ENCODE data around the gene ADAM12. TPM values are rescaled to one million over a fixed set of nuclear protein-coding genes. Genes with fewer than 3 reads are reported as not detected.
A peak's percentile ranks its signal among the peaks of the same experiment; 100 is the strongest.
"Not testable (repeated sequence)": the region's sequence is repeated elsewhere in the genome, so short reads cannot be mapped to it uniquely, and the experiment has no call there.

Gene ADAM12
- polyA plus RNA-seq, 4 donors = 0.45 to 0.87 TPM; not detected in 2

- Histone ChIP-seq H3K9me3 (ENCODE audit: control insufficient read depth in 2 of 2, insufficient read depth in 1 of 2, low read depth in 1 of 2, low read length in 1 of 2) (no peaks in the 10 kb centered on the region), H3K27ac (ENCODE audit: low read depth in 1 of 3, low read length in 2 of 3) (no peak overlapping the region), H3K4me3 (ENCODE audit: low read depth in 1 of 3, low read length in 3 of 3) (no peak overlapping the region), H3K27me3 (ENCODE audit: control insufficient read depth in 3 of 3, insufficient read depth in 3 of 3, low read length in 3 of 3) (no peaks in the 10 kb centered on the region), H3K36me3 (ENCODE audit: control insufficient read depth in 3 of 3, insufficient read depth in 2 of 3, low read depth in 1 of 3, low read length in 3 of 3) (no peaks in the 10 kb centered on the region), H3K4me1 (ENCODE audit: control insufficient read depth in 3 of 3, insufficient read depth in 2 of 3, low read depth in 1 of 3, low read length in 2 of 3) (no peaks in the 10 kb centered on the region)
- FAIRE-seq (no peak), DNase-seq (no peak)
- WGBS, 3 donors = 69 to 75% (median 74%) methylated on average over 10 of the region's 10 CpGs
Observed at GRCh38 chr10:126185676-126186447, 202.4 kb downstream of the ADAM12 start.

GRCh38 chr10:126181626-126182025 lies 206.7 kb downstream of the ADAM12 start:
- WGBS, 3 donors = 72 to 80% (median 79%) methylated on average over 6 of the region's 6 CpGs
- H3K36me3 ChIP-seq (ENCODE audit: control insufficient read depth in 3 of 3, insufficient read depth in 2 of 3, low read depth in 1 of 3, low read length in 3 of 3) = no peaks in the 10 kb centered on the region
- H3K4me1 ChIP-seq (ENCODE audit: control insufficient read depth in 3 of 3, insufficient read depth in 2 of 3, low read depth in 1 of 3, low read length in 2 of 3) = no peaks in the 10 kb centered on the region
- DNase-seq (no peak), FAIRE-seq (no peak)
- no peak overlapping the region for H3K27ac ChIP-seq (ENCODE audit: low read depth in 1 of 3, low read length in 2 of 3)
- H3K27me3 ChIP-seq (ENCODE audit: control insufficient read depth in 3 of 3, insufficient read depth in 3 of 3, low read length in 3 of 3) = no peaks in the 10 kb centered on the region
- no peak overlapping the region for H3K4me3 ChIP-seq (ENCODE audit: low read depth in 1 of 3, low read length in 3 of 3)
- H3K9me3 ChIP-seq (ENCODE audit: control insufficient read depth in 2 of 2, insufficient read depth in 1 of 2, low read depth in 1 of 2, low read length in 1 of 2) = no peaks in the 10 kb centered on the region

- Histone ChIP-seq H3K9me3 (ENCODE audit: control insufficient read depth in 2 of 2, insufficient read depth in 1 of 2, low read depth in 1 of 2, low read length in 1 of 2) (no peaks in the 10 kb centered on the region), H3K36me3 (ENCODE audit: control insufficient read depth in 3 of 3, insufficient read depth in 2 of 3, low read depth in 1 of 3, low read length in 3 of 3) (no peaks in the 10 kb centered on the region), H3K4me1 (ENCODE audit: control insufficient read depth in 3 of 3, insufficient read depth in 2 of 3, low read depth in 1 of 3, low read length in 2 of 3) (no peaks in the 10 kb centered on the region), H3K4me3 (ENCODE audit: low read depth in 1 of 3, low read length in 3 of 3) (no peak overlapping the region), H3K27ac (ENCODE audit: low read depth in 1 of 3, low read length in 2 of 3) (no peak overlapping the region), H3K27me3 (ENCODE audit: control insufficient read depth in 3 of 3, insufficient read depth in 3 of 3, low read length in 3 of 3) (no peaks in the 10 kb centered on the region)
- 69 to 80% (median 73%) methylated on average over 7 of the region's 7 CpGs for WGBS, 3 donors
- DNase-seq (no peak), FAIRE-seq (no peak)
Observed at GRCh38 chr10:126179637-126180036, 208.6 kb downstream of the ADAM12 start.

GRCh38 chr10:126177417-126178030 lies 210.8 kb downstream of the ADAM12 start:
- FAIRE-seq = no peak
- WGBS, 3 donors = 62 to 71% (median 65%) methylated on average over 7 of the region's 7 CpGs
- DNase-seq = no peak
- Histone ChIP-seq H3K4me1 (ENCODE audit: control insufficient read depth in 3 of 3, insufficient read depth in 2 of 3, low read depth in 1 of 3, low read length in 2 of 3) (no peaks in the 10 kb centered on the region), H3K27me3 (ENCODE audit: control insufficient read depth in 3 of 3, insufficient read depth in 3 of 3, low read length in 3 of 3) (no peaks in the 10 kb centered on the region), H3K36me3 (ENCODE audit: control insufficient read depth in 3 of 3, insufficient read depth in 2 of 3, low read depth in 1 of 3, low read length in 3 of 3) (no peaks in the 10 kb centered on the region), H3K4me3 (ENCODE audit: low read depth in 1 of 3, low read length in 3 of 3) (no peak overlapping the region), H3K27ac (ENCODE audit: low read depth in 1 of 3, low read length in 2 of 3) (no peak overlapping the region), H3K9me3 (ENCODE audit: control insufficient read depth in 2 of 2, insufficient read depth in 1 of 2, low read depth in 1 of 2, low read length in 1 of 2) (no peaks in the 10 kb centered on the region)

- Histone ChIP-seq H3K9me3 (ENCODE audit: control insufficient read depth in 2 of 2, insufficient read depth in 1 of 2, low read depth in 1 of 2, low read length in 1 of 2) (no peaks in the 10 kb centered on the region), H3K36me3 (ENCODE audit: control insufficient read depth in 3 of 3, insufficient read depth in 2 of 3, low read depth in 1 of 3, low read length in 3 of 3) (no peaks in the 10 kb centered on the region), H3K27me3 (ENCODE audit: control insufficient read depth in 3 of 3, insufficient read depth in 3 of 3, low read length in 3 of 3) (no peaks in the 10 kb centered on the region), H3K4me1 (ENCODE audit: control insufficient read depth in 3 of 3, insufficient read depth in 2 of 3, low read depth in 1 of 3, low read length in 2 of 3) (no peaks in the 10 kb centered on the region), H3K4me3 (ENCODE audit: low read depth in 1 of 3, low read length in 3 of 3) (no peak overlapping the region), H3K27ac (ENCODE audit: low read depth in 1 of 3, low read length in 2 of 3) (no peak overlapping the region)
- FAIRE-seq (no peak), DNase-seq (no peak)
- WGBS, 3 donors = 78 to 82% (median 82%) methylated on average over 14 of the region's 14 CpGs
Observed at GRCh38 chr10:126175641-126176262, 212.5 kb downstream of the ADAM12 start.

GRCh38 chr10:126172755-126173154 lies 215.5 kb downstream of the ADAM12 start:
- not testable (repeated sequence) for H3K27me3 ChIP-seq (ENCODE audit: control insufficient read depth in 3 of 3, insufficient read depth in 3 of 3, low read length in 3 of 3); H3K36me3 ChIP-seq (ENCODE audit: control insufficient read depth in 3 of 3, insufficient read depth in 2 of 3, low read depth in 1 of 3, low read length in 3 of 3); H3K9me3 ChIP-seq (ENCODE audit: control insufficient read depth in 2 of 2, insufficient read depth in 1 of 2, low read depth in 1 of 2, low read length in 1 of 2); H3K27ac ChIP-seq (ENCODE audit: low read depth in 1 of 3, low read length in 2 of 3); H3K4me1 ChIP-seq (ENCODE audit: control insufficient read depth in 3 of 3, insufficient read depth in 2 of 3, low read depth in 1 of 3, low read length in 2 of 3); FAIRE-seq; DNase-seq; H3K4me3 ChIP-seq (ENCODE audit: low read depth in 1 of 3, low read length in 3 of 3)
- WGBS, 3 donors = no CpG with 5 or more reads among the region's 1 CpG

- WGBS, 3 donors = 67 to 69% (median 69%) methylated on average over 5 of the region's 5 CpGs
- FAIRE-seq (no peak), DNase-seq (no peak)
- Histone ChIP-seq H3K4me3 (ENCODE audit: low read depth in 1 of 3, low read length in 3 of 3) (no peak overlapping the region), H3K27ac (ENCODE audit: low read depth in 1 of 3, low read length in 2 of 3) (peak overlapping the region in 1 of 3 donors; percentile 37), H3K9me3 (ENCODE audit: control insufficient read depth in 2 of 2, insufficient read depth in 1 of 2, low read depth in 1 of 2, low read length in 1 of 2) (no peaks in the 10 kb centered on the region), H3K27me3 (ENCODE audit: control insufficient read depth in 3 of 3, insufficient read depth in 3 of 3, low read length in 3 of 3) (no peaks in the 10 kb centered on the region), H3K4me1 (ENCODE audit: control insufficient read depth in 3 of 3, insufficient read depth in 2 of 3, low read depth in 1 of 3, low read length in 2 of 3) (no peaks in the 10 kb centered on the region), H3K36me3 (ENCODE audit: control insufficient read depth in 3 of 3, insufficient read depth in 2 of 3, low read depth in 1 of 3, low read length in 3 of 3) (no peaks in the 10 kb centered on the region)
Observed at GRCh38 chr10:126171555-126171954, 216.7 kb downstream of the ADAM12 start.

- H3K4me1 ChIP-seq (ENCODE audit: control insufficient read depth in 3 of 3, insufficient read depth in 2 of 3, low read depth in 1 of 3, low read length in 2 of 3) = no peaks in the 10 kb centered on the region
- FAIRE-seq = no peak
- no peak overlapping the region for H3K4me3 ChIP-seq (ENCODE audit: low read depth in 1 of 3, low read length in 3 of 3)
- H3K36me3 ChIP-seq (ENCODE audit: control insufficient read depth in 3 of 3, insufficient read depth in 2 of 3, low read depth in 1 of 3, low read length in 3 of 3) = no peaks in the 10 kb centered on the region
- WGBS, 3 donors = 39 to 57% (median 55%) methylated on average over 2 of the region's 2 CpGs
- H3K27me3 ChIP-seq (ENCODE audit: control insufficient read depth in 3 of 3, insufficient read depth in 3 of 3, low read length in 3 of 3) = no peaks in the 10 kb centered on the region
- H3K9me3 ChIP-seq (ENCODE audit: control insufficient read depth in 2 of 2, insufficient read depth in 1 of 2, low read depth in 1 of 2, low read length in 1 of 2) = no peaks in the 10 kb centered on the region
- no peak overlapping the region for H3K27ac ChIP-seq (ENCODE audit: low read depth in 1 of 3, low read length in 2 of 3)
- DNase-seq = no peak
Observed at GRCh38 chr10:126170776-126171175, 217.5 kb downstream of the ADAM12 start.
